H1 (cell line): ENCODE data around the gene GIPC2. TPM values are rescaled to one million over a fixed set of nuclear protein-coding genes. Genes with fewer than 3 reads are reported as not detected.

Source experiments
- ASH2L ChIP-seq: fragments of 200-600, 300-600 bp; sonication (generic); IDR thresholded peaks from one replicate; pipeline ENCODE4 v1.7.1; 2017; ENCODE audit warnings: low read length
- polyA plus RNA-seq, 7 experiments: library from polyadenylated mRNA; depleted of rRNA in 3 of 7; stranded (reverse) in 5 of 7; unstranded in 2 of 7; fragments of >200 nt in 5 of 7; fragments of 200-250 nt in 2 of 7; gene quantifications; 1 replicate in 5 of 7; 2 replicates in 1 of 7; 4 replicates in 1 of 7; pipeline versions ENCODE4 v1.2.1 to v1.2.3, GENCODE V29; 2011 to 2013; ENCODE audit warnings: missing spikeins in 2 of 7, mixed read lengths in 2 of 7
- total RNA-seq: library from RNA; stranded (reverse); fragmentation: NEBNext Ultra II Directional; extraction: Animal tissue kit (Norgen Biotek cat#: 25700); gene quantifications from 2 replicates; pipeline ENCODE4 v1.2.1, GENCODE V29; 2021

Gene GIPC2
- total and polyA plus RNA-seq, 2 of the 8 experiments (the other 6 are each of a cell fraction or from before 2014, with no cell fraction given): 0.29 to 0.69 TPM

- no peak for TF ChIP-seq ASH2L
These were observed 38.0 kb upstream of the GIPC2 start (continued) for GRCh38 chr1:78007677-78008341.
